Skeletal muscle tissue (tissue), 4 donors: ENCODE results near the gene POLR1D. TPM values are rescaled to one million over a fixed set of nuclear protein-coding genes. Genes with fewer than 3 reads are reported as not detected.

Source experiments
- H3K27ac ChIP-seq: one replicate; pipeline ENCODE4 v1.7.0; 2013; ENCODE audit warnings: mild to moderate bottlenecking, low read depth, low read length, inconsistent platforms
- H3K27me3 ChIP-seq, 3 donors: one replicate each; pipeline ENCODE4 v1.7.0; 2013; ENCODE audit warnings: low read length in 3 of 3; ENCODE audit not compliant: control insufficient read depth in 3 of 3, insufficient read depth in 3 of 3
- H3K36me3 ChIP-seq, 3 donors: one replicate each; pipeline ENCODE4 v1.7.0; 2013; ENCODE audit warnings: low read length in 3 of 3; ENCODE audit not compliant: control insufficient read depth in 3 of 3, insufficient read depth in 3 of 3
- H3K4me1 ChIP-seq, 3 donors: one replicate each; pipeline ENCODE4 v1.7.0; 2013; ENCODE audit warnings: low read length in 3 of 3, mild to moderate bottlenecking in 3 of 3; ENCODE audit not compliant: control insufficient read depth in 3 of 3, insufficient read depth in 3 of 3
- H3K4me3 ChIP-seq, 3 donors: one replicate each; pipeline ENCODE4 v1.7.0; 2013; ENCODE audit warnings: low read length in 3 of 3
- H3K9ac ChIP-seq, 3 donors: one replicate each; pipeline ENCODE4 v1.7.0; 2013; ENCODE audit warnings: low read length in 3 of 3, mild to moderate bottlenecking in 3 of 3, moderate library complexity in 2 of 3, low read depth in 1 of 3
- H3K9me3 ChIP-seq, 3 donors: one replicate each; pipeline ENCODE4 v1.7.0; 2013; ENCODE audit warnings: low read length in 3 of 3; ENCODE audit not compliant: control insufficient read depth in 3 of 3
- total RNA-seq: library from RNA; depleted of rRNA; stranded (reverse); fragments of >200 nt; gene quantifications from one replicate; pipeline ENCODE4 v1.2.3, GENCODE V29; 2014
- donor health status: Osteomylitis.

Gene POLR1D, protein sequence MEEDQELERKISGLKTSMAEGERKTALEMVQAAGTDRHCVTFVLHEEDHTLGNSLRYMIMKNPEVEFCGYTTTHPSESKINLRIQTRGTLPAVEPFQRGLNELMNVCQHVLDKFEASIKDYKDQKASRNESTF
- 69.9 TPM for total RNA-seq

DNA sequence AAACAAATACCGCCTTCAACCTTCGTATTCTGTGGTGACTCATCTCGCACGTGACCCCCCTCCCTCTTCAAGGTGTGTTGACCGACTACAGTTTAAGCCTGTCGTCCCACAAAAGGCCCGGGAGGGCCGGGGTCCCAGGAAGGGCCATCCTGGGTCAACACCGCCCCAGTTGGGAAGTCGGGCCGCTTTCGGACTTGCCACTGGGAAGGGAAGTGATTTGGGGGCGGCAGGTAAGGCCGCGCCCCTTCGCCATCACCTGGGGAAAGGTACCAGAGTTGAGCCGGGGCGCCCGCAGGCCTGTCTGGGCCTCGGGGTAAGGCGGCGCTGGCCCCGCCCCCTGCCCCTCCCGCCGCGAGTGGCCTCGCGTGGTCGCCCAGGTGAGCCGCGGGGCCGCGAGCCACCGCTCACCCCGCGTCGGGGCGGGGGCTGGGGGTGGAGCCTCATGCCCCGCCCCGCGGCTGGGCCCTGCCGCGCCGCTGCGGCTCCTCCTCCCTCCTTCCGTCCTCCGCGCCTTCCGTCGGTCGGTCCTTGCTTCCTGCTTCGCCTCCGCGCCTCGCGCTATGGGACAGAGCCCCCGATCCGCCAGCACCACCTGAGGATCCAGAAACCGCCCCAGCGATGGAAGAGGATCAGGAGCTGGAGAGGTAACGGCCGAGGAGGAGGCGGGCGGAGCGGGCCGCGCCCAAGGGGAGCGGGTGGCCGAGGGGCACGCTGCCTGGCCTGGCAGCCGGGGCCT lies at the start of gene POLR1D:
Gene POLR1D (plus strand): TSS at position 527 of the 736 bp plus-strand sequence. CDS start 92 bp downstream, at position 619.
- Histone ChIP-seq H3K4me3 (peak within 1 kb of the TSS; percentile 87 to 91 (median 90)), H3K4me1 (peaks cover 18 to 44% (median 24%) of the 10 kb centered on the region in 3 donors), H3K9me3 (no peaks in the 10 kb centered on the region), H3K27me3 (no peaks in the 10 kb centered on the region), H3K9ac (peak within 1 kb of the TSS; percentile 85 to 96 (median 93)), H3K27ac (peak within 1 kb of the TSS; percentile 97), H3K36me3 (peaks cover 0 to 6% (median 0%) of the 10 kb centered on the region in 3 donors)

- Histone ChIP-seq H3K4me3 (no peak overlapping the region), H3K36me3 (peaks cover 2 to 15% (median 11%) of the 10 kb centered on the region in 3 donors), H3K9me3 (no peaks in the 10 kb centered on the region), H3K9ac (no peak overlapping the region), H3K4me1 (peaks cover 7 to 10% (median 8%) of the 10 kb centered on the region in 3 donors), H3K27me3 (no peaks in the 10 kb centered on the region), H3K27ac (no peak overlapping the region)
Observed at GRCh38 chr13:27572234-27572901, 49.3 kb upstream of the POLR1D start.

- Histone ChIP-seq H3K27ac (no peak overlapping the region), H3K9ac (no peak overlapping the region), H3K4me1 (peaks cover 7 to 10% (median 8%) of the 10 kb centered on the region in 3 donors), H3K9me3 (no peaks in the 10 kb centered on the region), H3K27me3 (no peaks in the 10 kb centered on the region), H3K36me3 (peaks cover 2 to 8% (median 7%) of the 10 kb centered on the region in 3 donors), H3K4me3 (no peak overlapping the region)
Observed at GRCh38 chr13:27573265-27573664, 48.4 kb upstream of the POLR1D start.

DNA sequence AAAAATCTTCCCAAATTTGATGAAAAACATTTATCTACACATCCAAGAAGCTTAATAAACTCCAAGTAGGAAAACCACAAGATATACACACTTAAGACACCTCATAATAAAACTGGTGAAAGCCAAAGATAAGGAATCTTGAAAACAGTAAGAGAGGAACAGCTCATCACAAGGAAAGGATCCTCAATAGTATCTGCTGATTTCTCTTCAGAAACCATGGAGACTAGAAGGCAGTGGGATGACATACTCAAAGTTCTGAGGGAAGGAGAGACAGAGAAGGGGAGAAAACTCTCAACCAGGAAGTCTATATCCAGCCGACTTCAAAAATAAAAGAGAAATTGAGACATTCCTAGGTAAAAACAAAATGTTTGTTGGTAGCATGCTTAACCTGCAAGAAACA lies 47.0 kb upstream of the POLR1D start:
- Histone ChIP-seq H3K4me1 (peaks cover 7 to 10% (median 8%) of the 10 kb centered on the region in 3 donors), H3K36me3 (no peaks in the 10 kb centered on the region), H3K9ac (no peak overlapping the region), H3K27ac (no peak overlapping the region), H3K27me3 (no peaks in the 10 kb centered on the region), H3K4me3 (no peak overlapping the region), H3K9me3 (no peaks in the 10 kb centered on the region)

DNA sequence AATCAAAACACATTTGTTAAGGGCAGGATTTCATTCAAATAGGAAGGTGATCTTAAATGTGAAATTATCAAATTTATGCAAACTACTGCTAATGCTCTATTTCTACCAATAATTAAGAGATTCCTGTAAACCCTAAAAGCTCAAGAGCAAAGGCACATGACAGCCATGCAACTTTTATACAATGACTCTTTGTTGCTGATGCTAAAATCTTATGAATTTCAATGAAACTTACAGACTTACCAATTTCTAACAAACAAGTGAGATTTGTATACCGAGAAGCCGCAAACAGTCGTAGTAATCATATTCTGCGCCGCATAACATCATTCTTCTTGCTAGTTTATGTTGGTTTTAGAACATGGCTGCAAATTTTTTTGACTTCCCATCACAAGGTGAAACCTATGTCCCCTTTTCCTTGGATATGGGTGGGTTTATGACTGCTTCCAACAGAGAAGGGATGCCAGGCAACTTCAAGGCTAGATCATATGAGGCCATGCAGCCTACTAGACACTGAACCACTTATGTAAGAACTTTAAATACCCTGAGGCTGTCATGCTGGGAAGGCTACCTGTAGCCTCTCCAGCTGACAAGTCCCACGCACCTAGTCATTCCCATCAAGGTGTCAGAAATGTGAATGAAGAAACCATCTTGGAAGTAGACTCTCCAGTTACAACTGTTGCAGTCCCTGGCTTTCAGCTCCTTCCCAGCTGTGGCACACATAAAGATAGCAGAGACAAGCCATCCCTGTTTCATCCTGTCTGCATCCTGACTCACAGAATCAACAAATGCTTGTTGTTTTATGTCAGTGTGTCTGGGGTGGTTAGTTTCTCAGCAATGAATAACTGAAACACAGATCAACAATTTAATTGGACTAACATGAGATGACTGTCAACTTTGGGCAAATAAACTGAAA lies 43.3 kb upstream of the POLR1D start:
- Histone ChIP-seq H3K27me3 (no peaks in the 10 kb centered on the region), H3K27ac (no peak overlapping the region), H3K36me3 (peaks cover 0 to 2% (median 0%) of the 10 kb centered on the region in 3 donors), H3K4me3 (no peak overlapping the region), H3K9me3 (no peaks in the 10 kb centered on the region), H3K4me1 (no peaks in the 10 kb centered on the region), H3K9ac (no peak overlapping the region)

DNA sequence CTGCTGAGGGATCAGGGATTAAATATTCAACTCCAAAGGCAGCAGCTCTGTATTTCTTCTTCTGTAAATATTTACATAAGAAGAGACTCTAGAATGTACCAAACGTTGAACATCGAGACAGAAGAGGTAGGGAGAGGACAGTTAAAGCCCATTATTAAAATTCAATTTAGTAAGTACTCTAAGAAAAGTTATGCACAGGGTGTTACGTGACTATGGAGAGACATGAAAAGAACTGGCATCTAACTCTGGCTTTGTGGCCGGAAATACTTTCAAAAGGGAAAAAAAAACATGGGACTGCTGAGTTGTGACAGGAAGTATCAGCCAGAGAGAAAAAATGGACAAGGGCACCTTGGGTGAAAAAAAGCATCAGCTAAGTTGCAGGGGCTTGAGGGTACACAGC lies 38.0 kb upstream of the POLR1D start:
- Histone ChIP-seq H3K27me3 (no peaks in the 10 kb centered on the region), H3K27ac (no peak overlapping the region), H3K9ac (no peak overlapping the region), H3K36me3 (peaks cover 0 to 2% (median 0%) of the 10 kb centered on the region in 3 donors), H3K4me3 (no peak overlapping the region), H3K9me3 (no peaks in the 10 kb centered on the region), H3K4me1 (peaks cover 0 to 3% (median 0%) of the 10 kb centered on the region in 3 donors)

DNA sequence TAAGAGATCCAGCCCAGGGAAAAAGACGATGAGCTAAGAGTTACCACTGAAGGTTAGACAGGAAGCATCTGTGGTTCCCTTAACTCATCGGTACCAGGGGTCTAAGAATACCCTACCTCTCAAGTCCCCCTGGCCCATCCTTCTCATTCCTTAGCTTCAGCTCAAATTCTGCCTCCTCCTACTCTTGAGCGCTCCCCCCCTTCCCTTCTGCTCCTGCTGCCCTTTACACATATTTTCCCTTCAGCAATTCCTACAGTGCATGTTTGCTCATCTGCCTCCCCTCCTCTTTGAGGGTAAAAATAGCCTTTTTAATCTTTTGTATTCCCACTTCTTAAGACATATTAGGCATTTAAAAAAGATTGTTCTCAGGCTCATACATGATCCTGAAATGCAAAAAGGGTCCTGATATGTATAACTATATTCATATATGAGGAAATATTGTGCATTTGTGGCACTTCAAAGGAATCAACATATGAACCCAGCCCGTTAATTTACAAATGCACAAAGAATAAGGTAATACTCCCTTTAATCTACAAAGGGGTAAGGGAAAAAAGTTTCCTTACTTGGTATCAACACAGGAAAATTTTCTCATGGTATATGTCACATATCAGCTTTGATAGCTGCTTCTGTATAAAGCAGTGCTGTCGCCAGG lies 34.5 kb upstream of the POLR1D start:
- no peak overlapping the region for H3K27ac ChIP-seq
- no peaks in the 10 kb centered on the region for H3K9me3 ChIP-seq
- no peak overlapping the region for H3K4me3 ChIP-seq
- H3K9ac ChIP-seq = no peak overlapping the region
- no peaks in the 10 kb centered on the region for H3K27me3 ChIP-seq
- no peaks in the 10 kb centered on the region for H3K36me3 ChIP-seq
- H3K4me1 ChIP-seq = peaks cover 0 to 3% (median 0%) of the 10 kb centered on the region in 3 donors

DNA sequence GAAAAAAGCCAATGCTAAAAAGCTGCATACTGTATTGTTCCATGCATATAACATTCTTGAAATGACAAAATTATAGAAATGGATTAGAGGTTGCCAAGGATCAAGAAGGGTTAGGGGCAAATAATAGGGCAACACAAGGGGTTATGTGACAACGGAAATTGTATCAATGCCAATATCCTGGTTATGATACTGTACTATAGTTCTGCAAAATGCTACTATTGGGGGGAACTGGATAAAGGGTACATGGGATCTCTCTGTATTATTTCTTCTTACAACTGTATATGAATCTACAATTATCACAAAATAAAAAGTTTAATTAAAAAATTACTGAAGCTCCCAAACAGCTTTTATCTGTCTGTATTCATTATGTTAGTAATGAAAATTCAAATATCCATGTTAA lies 33.3 kb upstream of the POLR1D start:
- H3K36me3 ChIP-seq = no peaks in the 10 kb centered on the region
- no peak overlapping the region for H3K4me3 ChIP-seq
- H3K27me3 ChIP-seq = no peaks in the 10 kb centered on the region
- H3K9ac ChIP-seq = no peak overlapping the region
- no peaks in the 10 kb centered on the region for H3K9me3 ChIP-seq
- no peak overlapping the region for H3K27ac ChIP-seq
- peaks cover 0 to 3% (median 0%) of the 10 kb centered on the region in 3 donors for H3K4me1 ChIP-seq

- H3K9ac ChIP-seq = no peak overlapping the region
- no peaks in the 10 kb centered on the region for H3K9me3 ChIP-seq
- peaks cover 0 to 13% (median 6%) of the 10 kb centered on the region in 3 donors for H3K4me1 ChIP-seq
- H3K27ac ChIP-seq = no peak overlapping the region
- H3K4me3 ChIP-seq = no peak overlapping the region
- H3K36me3 ChIP-seq = no peaks in the 10 kb centered on the region
- H3K27me3 ChIP-seq = no peaks in the 10 kb centered on the region
Observed at GRCh38 chr13:27592865-27593264, 28.8 kb upstream of the POLR1D start.
